Measurements from ENCODE around the gene IFT22.
"Not testable (repeated sequence)": the region's sequence is repeated elsewhere in the genome, so short reads cannot be mapped to it uniquely, and the experiment has no call there.

The IFT22 gene

GRCh38 chr7:101321491-101322401, at the start of gene IFT22:
IFT22 (minus strand) TSS chr7:101321812; CDS start chr7:101321709, 103 bp downstream.
- DNase-seq (ENCODE audit: low read depth in 2 of 2), result peak; percentile 74 to 78

GRCh38 chr7:101370836-101371235, 49.2 kb upstream of the IFT22 start:
- DNase-seq (ENCODE audit: low read depth in 2 of 2), result no peak

GRCh38 chr7:101368422-101369165, 47.0 kb upstream of the IFT22 start:
- DNase-seq (ENCODE audit: low read depth in 2 of 2), result no peak

GRCh38 chr7:101367676-101368075, 46.1 kb upstream of the IFT22 start:
- no peak for DNase-seq (ENCODE audit: low read depth in 2 of 2)

- DNase-seq (ENCODE audit: low read depth in 2 of 2), result no peak
Measured at GRCh38 chr7:101365956-101366355, 44.3 kb upstream of the IFT22 start.

GRCh38 chr7:101363734-101364374, 42.2 kb upstream of the IFT22 start:
- DNase-seq (ENCODE audit: low read depth in 2 of 2), result peak; percentile 14 to 53

- DNase-seq (ENCODE audit: low read depth in 2 of 2), result no peak
Measured at GRCh38 chr7:101363196-101363733, 41.7 kb upstream of the IFT22 start.

- no peak for DNase-seq (ENCODE audit: low read depth in 2 of 2)
Measured at GRCh38 chr7:101362334-101363195, 41.0 kb upstream of the IFT22 start, which contains the start of gene COL26A1. COL26A1 (plus strand) TSS chr7:101362875; CDS start chr7:101363033, 158 bp downstream.

- DNase-seq (ENCODE audit: low read depth in 2 of 2), result no peak
Measured at GRCh38 chr7:101357433-101357832, 35.8 kb upstream of the IFT22 start.

GRCh38 chr7:101352920-101353308, 31.3 kb upstream of the IFT22 start:
- DNase-seq (ENCODE audit: low read depth in 2 of 2), result no peak

- DNase-seq (ENCODE audit: low read depth in 2 of 2), result not testable (repeated sequence)
Measured at GRCh38 chr7:101349300-101349699, 27.7 kb upstream of the IFT22 start.

GRCh38 chr7:101348456-101349067, 26.9 kb upstream of the IFT22 start:
- not testable (repeated sequence) for DNase-seq (ENCODE audit: low read depth in 2 of 2)

- no peak for DNase-seq (ENCODE audit: low read depth in 2 of 2)
Measured at GRCh38 chr7:101347477-101347876, 25.9 kb upstream of the IFT22 start.

- no peak for DNase-seq (ENCODE audit: low read depth in 2 of 2)
Measured at GRCh38 chr7:101342892-101343291, 21.3 kb upstream of the IFT22 start.

- DNase-seq (ENCODE audit: low read depth in 2 of 2), result no peak
Measured at GRCh38 chr7:101340379-101340778, 18.8 kb upstream of the IFT22 start.

- no peak for DNase-seq (ENCODE audit: low read depth in 2 of 2)
Measured at GRCh38 chr7:101333912-101334311, 12.3 kb upstream of the IFT22 start.

GRCh38 chr7:101332026-101332425, 10.4 kb upstream of the IFT22 start:
- DNase-seq (ENCODE audit: low read depth in 2 of 2), result no peak

- DNase-seq (ENCODE audit: low read depth in 2 of 2), result no peak
Measured at GRCh38 chr7:101330011-101330484, 8.4 kb upstream of the IFT22 start.

GRCh38 chr7:101328159-101328558, 6.5 kb upstream of the IFT22 start:
- DNase-seq (ENCODE audit: low read depth in 2 of 2), result no peak

GRCh38 chr7:101319401-101319800, 2.2 kb downstream of the IFT22 start:
- no peak for DNase-seq (ENCODE audit: low read depth in 2 of 2)
